ENCODE data around the gene CSNK1G2.

DNA sequence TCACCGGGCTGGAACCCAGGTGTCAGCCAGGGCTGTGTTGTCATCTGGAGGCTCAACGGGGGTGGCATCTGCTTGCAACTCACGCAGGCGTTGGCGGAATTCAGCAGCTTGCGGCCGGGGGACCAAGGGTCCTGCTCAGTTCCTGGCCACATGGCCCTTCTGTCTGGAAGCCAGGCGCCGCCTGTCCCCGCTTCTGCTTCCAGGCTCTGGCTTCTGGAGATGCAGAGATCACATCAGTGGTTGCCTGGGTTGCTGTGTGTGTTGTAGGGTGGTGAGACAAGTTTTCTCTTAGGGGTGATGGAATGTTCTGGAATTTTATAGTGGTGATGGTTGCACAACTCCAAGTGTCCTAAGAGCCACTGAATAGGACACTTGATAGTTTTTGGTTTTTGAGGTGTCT lies 30.8 kb upstream of the CSNK1G2 start:
- TF ChIP-seq, protein P1, sequence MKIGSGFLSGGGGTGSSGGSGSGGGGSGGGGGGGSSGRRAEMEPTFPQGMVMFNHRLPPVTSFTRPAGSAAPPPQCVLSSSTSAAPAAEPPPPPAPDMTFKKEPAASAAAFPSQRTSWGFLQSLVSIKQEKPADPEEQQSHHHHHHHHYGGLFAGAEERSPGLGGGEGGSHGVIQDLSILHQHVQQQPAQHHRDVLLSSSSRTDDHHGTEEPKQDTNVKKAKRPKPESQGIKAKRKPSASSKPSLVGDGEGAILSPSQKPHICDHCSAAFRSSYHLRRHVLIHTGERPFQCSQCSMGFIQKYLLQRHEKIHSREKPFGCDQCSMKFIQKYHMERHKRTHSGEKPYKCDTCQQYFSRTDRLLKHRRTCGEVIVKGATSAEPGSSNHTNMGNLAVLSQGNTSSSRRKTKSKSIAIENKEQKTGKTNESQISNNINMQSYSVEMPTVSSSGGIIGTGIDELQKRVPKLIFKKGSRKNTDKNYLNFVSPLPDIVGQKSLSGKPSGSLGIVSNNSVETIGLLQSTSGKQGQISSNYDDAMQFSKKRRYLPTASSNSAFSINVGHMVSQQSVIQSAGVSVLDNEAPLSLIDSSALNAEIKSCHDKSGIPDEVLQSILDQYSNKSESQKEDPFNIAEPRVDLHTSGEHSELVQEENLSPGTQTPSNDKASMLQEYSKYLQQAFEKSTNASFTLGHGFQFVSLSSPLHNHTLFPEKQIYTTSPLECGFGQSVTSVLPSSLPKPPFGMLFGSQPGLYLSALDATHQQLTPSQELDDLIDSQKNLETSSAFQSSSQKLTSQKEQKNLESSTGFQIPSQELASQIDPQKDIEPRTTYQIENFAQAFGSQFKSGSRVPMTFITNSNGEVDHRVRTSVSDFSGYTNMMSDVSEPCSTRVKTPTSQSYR (CRISPR knock-in tag; IDR thresholded peaks at IDR 0.05) = no peak
- TF ChIP-seq, protein P2, sequence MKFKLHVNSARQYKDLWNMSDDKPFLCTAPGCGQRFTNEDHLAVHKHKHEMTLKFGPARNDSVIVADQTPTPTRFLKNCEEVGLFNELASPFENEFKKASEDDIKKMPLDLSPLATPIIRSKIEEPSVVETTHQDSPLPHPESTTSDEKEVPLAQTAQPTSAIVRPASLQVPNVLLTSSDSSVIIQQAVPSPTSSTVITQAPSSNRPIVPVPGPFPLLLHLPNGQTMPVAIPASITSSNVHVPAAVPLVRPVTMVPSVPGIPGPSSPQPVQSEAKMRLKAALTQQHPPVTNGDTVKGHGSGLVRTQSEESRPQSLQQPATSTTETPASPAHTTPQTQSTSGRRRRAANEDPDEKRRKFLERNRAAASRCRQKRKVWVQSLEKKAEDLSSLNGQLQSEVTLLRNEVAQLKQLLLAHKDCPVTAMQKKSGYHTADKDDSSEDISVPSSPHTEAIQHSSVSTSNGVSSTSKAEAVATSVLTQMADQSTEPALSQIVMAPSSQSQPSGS (CRISPR knock-in tag; IDR thresholded peaks at IDR 0.05; ENCODE audit: borderline replicate concordance, low read depth) = no peak
- TF ChIP-seq ESRRA (CRISPR knock-in tag; IDR thresholded peaks at IDR 0.05; ENCODE audit: borderline replicate concordance) (no peak), FOXJ3 (CRISPR knock-in tag; IDR thresholded peaks at IDR 0.05; ENCODE audit: borderline replicate concordance) (no peak), ZNF317 (CRISPR knock-in tag; IDR thresholded peaks at IDR 0.05; ENCODE audit: borderline replicate concordance, low read depth) (no peak), NFATC4 (CRISPR knock-in tag; IDR thresholded peaks at IDR 0.05) (no peak), RELA (CRISPR knock-in tag; IDR thresholded peaks at IDR 0.05; ENCODE audit: borderline replicate concordance) (no peak)
- TF ChIP-seq, protein P3, sequence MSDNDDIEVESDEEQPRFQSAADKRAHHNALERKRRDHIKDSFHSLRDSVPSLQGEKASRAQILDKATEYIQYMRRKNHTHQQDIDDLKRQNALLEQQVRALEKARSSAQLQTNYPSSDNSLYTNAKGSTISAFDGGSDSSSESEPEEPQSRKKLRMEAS (CRISPR knock-in tag; IDR thresholded peaks at IDR 0.05) = no peak
- TF ChIP-seq, protein P4, sequence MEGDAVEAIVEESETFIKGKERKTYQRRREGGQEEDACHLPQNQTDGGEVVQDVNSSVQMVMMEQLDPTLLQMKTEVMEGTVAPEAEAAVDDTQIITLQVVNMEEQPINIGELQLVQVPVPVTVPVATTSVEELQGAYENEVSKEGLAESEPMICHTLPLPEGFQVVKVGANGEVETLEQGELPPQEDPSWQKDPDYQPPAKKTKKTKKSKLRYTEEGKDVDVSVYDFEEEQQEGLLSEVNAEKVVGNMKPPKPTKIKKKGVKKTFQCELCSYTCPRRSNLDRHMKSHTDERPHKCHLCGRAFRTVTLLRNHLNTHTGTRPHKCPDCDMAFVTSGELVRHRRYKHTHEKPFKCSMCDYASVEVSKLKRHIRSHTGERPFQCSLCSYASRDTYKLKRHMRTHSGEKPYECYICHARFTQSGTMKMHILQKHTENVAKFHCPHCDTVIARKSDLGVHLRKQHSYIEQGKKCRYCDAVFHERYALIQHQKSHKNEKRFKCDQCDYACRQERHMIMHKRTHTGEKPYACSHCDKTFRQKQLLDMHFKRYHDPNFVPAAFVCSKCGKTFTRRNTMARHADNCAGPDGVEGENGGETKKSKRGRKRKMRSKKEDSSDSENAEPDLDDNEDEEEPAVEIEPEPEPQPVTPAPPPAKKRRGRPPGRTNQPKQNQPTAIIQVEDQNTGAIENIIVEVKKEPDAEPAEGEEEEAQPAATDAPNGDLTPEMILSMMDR (IDR thresholded peaks at IDR 0.05) = no peak
- TF ChIP-seq, protein P5, sequence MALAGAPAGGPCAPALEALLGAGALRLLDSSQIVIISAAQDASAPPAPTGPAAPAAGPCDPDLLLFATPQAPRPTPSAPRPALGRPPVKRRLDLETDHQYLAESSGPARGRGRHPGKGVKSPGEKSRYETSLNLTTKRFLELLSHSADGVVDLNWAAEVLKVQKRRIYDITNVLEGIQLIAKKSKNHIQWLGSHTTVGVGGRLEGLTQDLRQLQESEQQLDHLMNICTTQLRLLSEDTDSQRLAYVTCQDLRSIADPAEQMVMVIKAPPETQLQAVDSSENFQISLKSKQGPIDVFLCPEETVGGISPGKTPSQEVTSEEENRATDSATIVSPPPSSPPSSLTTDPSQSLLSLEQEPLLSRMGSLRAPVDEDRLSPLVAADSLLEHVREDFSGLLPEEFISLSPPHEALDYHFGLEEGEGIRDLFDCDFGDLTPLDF (CRISPR knock-in tag; IDR thresholded peaks at IDR 0.05) = no peak
- TF ChIP-seq, protein P6, sequence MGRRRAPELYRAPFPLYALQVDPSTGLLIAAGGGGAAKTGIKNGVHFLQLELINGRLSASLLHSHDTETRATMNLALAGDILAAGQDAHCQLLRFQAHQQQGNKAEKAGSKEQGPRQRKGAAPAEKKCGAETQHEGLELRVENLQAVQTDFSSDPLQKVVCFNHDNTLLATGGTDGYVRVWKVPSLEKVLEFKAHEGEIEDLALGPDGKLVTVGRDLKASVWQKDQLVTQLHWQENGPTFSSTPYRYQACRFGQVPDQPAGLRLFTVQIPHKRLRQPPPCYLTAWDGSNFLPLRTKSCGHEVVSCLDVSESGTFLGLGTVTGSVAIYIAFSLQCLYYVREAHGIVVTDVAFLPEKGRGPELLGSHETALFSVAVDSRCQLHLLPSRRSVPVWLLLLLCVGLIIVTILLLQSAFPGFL (CRISPR knock-in tag; IDR thresholded peaks at IDR 0.05; ENCODE audit: borderline replicate concordance) = no peak

Measured in WTC11 (cell line).